Esophagus muscularis mucosa (tissue), 4 donors: Measurements from ENCODE around the gene TMEM242.

ENCODE experiments used
- EP300 ChIP-seq: sonication (generic); formaldehyde crosslinking; IDR thresholded peaks from one replicate; pipeline ENCODE4 v1.6.1; 2017; ENCODE audit warnings: antibody characterized with exemption
- POLR2A ChIP-seq: fragments of 450-650 bp; IDR thresholded peaks from one replicate; pipeline ENCODE4 v1.6.1; 2017; ENCODE audit warnings: antibody characterized with exemption, moderate library complexity, mild to moderate bottlenecking, low read depth
- POLR2AphosphoS5 ChIP-seq, 2 donors: sonication (generic); formaldehyde crosslinking; IDR thresholded peaks; one replicate each; pipeline ENCODE4 v1.6.1; 2017; ENCODE audit warnings: antibody characterized with exemption in 2 of 2
- TF ChIP-seq, protein P1 (sequence below), 3 experiments: fragments of 200-600 bp in 2 of 3; fragments of 450-650 bp in 1 of 3; sonication (generic) in 2 of 3; IDR thresholded peaks; one replicate each; pipeline ENCODE4 v1.5.1; 2017 to 2019; ENCODE audit warnings: antibody characterized with exemption in 3 of 3, mild to moderate bottlenecking in 2 of 3, moderate library complexity in 1 of 3

DNA sequence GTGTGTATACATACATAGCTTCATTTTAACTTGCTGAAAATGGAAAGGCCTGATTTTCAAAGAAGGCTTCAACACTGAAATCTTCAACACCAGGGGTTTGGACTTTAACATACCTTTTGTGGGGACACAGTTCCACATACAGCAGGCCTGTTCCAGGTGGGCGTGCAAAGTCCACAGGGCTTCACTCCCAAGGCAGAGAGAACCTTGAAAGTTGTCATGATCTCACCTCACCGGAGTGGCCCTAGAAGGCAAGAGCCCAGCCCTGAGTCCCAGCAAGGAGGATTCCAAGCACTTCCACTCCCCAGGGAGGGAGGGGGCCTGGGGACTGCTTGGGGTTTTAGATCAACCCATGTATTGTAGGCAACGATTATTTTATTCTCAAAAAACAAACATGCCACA is 47.2 kb downstream of the TMEM242 start:
- TF ChIP-seq, protein P1, sequence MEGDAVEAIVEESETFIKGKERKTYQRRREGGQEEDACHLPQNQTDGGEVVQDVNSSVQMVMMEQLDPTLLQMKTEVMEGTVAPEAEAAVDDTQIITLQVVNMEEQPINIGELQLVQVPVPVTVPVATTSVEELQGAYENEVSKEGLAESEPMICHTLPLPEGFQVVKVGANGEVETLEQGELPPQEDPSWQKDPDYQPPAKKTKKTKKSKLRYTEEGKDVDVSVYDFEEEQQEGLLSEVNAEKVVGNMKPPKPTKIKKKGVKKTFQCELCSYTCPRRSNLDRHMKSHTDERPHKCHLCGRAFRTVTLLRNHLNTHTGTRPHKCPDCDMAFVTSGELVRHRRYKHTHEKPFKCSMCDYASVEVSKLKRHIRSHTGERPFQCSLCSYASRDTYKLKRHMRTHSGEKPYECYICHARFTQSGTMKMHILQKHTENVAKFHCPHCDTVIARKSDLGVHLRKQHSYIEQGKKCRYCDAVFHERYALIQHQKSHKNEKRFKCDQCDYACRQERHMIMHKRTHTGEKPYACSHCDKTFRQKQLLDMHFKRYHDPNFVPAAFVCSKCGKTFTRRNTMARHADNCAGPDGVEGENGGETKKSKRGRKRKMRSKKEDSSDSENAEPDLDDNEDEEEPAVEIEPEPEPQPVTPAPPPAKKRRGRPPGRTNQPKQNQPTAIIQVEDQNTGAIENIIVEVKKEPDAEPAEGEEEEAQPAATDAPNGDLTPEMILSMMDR (IDR thresholded peaks at IDR 0.05): no peak
- TF ChIP-seq POLR2AphosphoS5 (IDR thresholded peaks at IDR 0.05): no peak
- TF ChIP-seq POLR2A: no peak
- no peak for TF ChIP-seq EP300
